SH-SY5Y (cell line): ENCODE results near the gene MAGEB4.

ENCODE experiments used
- GATA2 ChIP-seq: IDR thresholded peaks from 2 replicates; pipeline ENCODE4 v1.6.1; 2011; ENCODE audit warnings: mild to moderate bottlenecking, low read depth, low read length
- GATA3 ChIP-seq: IDR thresholded peaks from 2 replicates; pipeline ENCODE4 v1.6.1; 2011; ENCODE audit warnings: low read depth, mild to moderate bottlenecking, low read length, moderate library complexity

Gene MAGEB4

DNA sequence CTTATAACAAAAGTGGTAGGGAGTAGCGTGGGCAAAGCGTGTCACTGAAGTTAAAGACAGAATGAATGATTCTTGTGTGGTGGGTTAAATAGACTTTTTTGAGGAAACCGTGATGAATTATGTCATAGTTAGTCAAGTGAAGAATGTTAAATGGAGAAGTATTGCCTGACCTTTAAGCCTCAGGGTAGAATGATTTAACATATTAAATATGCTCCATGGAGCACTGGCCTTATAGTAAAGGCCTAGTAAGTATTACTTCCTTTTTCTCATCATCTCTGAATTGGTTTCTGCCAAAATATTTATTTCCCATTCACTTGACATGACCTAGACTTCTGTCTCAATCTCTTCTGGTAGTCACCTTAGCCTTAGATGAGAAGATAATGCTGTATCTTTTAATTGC, 28.8 kb downstream of the MAGEB4 start:
- no peak for TF ChIP-seq GATA3
- no peak for TF ChIP-seq GATA2

DNA sequence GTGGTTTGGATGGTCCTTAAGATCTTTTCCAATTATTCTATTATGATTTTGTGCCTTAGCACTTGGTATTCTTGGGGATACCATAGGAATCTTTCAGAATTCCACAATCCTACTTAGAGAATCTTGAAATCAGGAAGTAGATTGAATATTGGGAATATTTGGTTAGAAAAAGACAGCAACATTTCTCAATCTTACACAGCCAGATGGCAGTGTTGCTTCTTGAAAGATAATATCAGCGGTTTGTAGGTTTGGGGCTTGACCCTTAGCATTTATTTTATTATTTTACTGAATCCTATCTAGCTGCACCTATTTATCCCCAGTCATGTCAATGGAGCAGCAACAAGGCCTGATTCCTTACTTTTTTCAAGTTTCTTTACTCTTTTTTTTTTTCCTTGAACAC, 33.7 kb downstream of the MAGEB4 start:
- no peak for TF ChIP-seq GATA3
- TF ChIP-seq GATA2: no peak

DNA sequence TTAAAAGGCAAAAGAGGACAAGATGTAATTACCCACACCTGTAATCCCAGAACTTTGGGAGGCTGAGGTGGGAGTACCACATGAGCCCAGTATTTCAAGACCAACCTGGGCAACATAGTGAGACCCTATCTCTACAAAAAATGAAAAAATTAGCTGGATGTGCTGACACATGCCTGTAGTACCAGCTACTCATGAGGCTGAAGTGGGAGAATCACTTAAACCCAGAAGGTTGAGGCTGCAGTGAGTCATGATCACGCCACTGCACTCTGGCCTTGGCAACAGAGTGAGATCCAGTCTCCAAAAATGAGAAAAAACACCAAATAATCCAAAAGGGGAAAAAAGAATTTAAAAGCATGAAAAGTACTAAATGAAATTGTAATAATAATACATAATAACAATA, 36.6 kb downstream of the MAGEB4 start:
- TF ChIP-seq GATA3 (no peak), GATA2 (no peak)

DNA sequence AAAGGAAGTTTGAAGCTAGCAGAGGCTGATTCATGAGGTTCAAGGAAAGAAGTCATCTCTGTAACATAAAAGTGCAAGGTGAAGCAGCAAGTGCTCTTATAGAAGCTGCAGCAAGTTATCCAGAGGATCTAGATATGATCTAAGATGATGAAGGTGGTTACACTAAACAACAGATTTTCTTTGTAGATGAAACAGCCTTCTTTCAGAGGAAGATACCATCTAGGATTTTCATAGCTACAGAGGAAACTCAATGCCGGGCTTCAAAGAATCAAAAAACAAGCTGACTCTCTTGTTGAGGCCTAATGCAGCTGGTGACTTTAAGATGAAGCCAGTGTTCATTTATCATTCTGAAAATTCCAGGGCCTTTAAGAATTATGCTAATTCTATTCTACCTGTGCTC, 38.6 kb downstream of the MAGEB4 start:
- TF ChIP-seq GATA2: no peak
- TF ChIP-seq GATA3: no peak

DNA sequence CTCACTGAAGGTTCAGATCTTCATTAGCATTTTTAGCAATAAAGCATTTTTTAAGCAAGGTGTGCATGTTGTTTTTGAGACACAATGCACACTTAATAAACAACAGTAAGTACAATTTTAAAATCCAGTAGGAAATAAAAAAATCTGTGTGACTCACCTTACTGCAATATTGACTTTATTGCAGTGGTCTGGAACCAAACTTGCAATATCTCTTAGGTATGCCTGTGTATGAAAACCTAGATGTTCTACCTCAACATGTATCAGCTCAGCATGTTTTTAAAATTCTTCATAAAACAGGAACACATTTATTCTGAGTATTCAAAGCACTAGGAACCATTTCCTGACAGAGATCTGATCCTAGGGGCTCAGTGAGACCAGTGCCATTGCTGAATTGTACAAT, 40.7 kb downstream of the MAGEB4 start:
- TF ChIP-seq GATA3: no peak
- TF ChIP-seq GATA2: no peak

DNA sequence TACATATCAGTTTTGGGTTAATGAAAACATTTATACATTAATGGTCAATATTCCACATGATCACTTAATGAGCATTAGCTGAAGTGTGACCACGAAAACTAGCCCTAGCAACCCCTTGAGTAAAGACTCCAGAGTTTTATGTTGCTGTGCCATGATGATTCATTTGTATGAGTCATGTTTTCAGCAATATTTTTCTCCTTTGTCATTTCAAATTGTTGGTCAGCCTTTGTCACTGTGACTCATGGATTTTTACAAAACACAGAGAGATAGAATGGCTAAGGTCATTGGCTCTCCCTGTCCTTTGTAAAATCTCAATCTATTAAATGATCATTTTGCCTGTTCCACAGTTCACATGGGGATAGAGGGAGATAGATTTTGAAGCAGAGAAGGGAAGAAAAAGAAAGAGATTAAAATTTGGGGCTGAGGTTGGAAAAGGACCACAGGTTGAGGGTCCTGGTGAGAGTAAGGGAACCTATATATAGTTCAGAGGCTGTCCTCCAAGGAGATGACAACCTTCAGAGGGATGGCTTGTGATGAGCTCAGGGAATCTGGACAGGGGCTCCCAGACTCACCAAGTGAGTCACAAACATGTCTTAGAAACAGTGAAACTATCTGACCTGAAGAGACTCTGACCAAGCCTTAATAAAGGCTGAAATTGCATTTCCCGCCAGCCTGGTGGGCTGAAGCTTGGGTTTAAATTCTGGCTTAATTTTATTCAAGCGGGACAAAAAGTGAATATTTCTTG, 41.8 kb downstream of the MAGEB4 start:
- TF ChIP-seq GATA3: no peak
- no peak for TF ChIP-seq GATA2
